ENCODE results near the gene CLDN4.

DNA sequence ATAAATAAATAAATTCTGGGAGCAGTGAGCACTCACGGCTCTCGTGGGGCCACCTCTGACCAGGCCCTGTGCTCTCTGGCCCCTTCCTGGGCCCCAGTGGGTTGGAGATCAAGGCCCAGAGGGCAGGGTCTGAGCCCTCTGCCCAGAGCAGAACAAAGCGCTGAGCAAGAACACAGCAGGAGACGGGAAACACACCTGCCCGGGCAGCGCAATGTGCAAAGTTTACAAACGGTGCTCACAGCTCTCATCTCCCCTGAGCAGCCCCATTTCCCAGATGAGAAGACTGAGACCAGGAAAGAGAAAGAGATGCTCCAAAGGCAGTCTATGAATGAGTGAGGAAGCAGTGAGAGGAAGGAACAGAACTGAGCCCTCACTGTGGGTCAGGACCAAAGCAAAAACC lies 8.5 kb downstream of the CLDN4 start:
- TF ChIP-seq, protein P1, sequence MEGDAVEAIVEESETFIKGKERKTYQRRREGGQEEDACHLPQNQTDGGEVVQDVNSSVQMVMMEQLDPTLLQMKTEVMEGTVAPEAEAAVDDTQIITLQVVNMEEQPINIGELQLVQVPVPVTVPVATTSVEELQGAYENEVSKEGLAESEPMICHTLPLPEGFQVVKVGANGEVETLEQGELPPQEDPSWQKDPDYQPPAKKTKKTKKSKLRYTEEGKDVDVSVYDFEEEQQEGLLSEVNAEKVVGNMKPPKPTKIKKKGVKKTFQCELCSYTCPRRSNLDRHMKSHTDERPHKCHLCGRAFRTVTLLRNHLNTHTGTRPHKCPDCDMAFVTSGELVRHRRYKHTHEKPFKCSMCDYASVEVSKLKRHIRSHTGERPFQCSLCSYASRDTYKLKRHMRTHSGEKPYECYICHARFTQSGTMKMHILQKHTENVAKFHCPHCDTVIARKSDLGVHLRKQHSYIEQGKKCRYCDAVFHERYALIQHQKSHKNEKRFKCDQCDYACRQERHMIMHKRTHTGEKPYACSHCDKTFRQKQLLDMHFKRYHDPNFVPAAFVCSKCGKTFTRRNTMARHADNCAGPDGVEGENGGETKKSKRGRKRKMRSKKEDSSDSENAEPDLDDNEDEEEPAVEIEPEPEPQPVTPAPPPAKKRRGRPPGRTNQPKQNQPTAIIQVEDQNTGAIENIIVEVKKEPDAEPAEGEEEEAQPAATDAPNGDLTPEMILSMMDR (optimal IDR thresholded peaks at IDR 0.05 in 1 of 3, IDR thresholded peaks at IDR 0.05 in 1 of 3, conservative IDR thresholded peaks at IDR 0.05 in 1 of 3; ENCODE audit: extremely low read depth in 1 of 3, insufficient read depth in 2 of 3, low read length in 3 of 3) = no peak
- no peak for TF ChIP-seq EZH2 (IDR thresholded peaks at IDR 0.05; ENCODE audit: low read length)
